IMR-90 (cell line): ENCODE results near the gene TOR3A. TPM values are rescaled to one million over a fixed set of nuclear protein-coding genes. Genes with fewer than 3 reads are reported as not detected.

Source experiments
- ATAC-seq: fragments of 200-7000 bp; cut with Tn5 transposase; 2 replicates; pipeline ENCODE4 v1.9.1; 2020; ENCODE audit warnings: low read depth, mild to moderate bottlenecking, moderate library complexity
- BruUV-seq: library from RNA; stranded (reverse); fragments of 400-500 nt; replicated peaks from 2 replicates; lab custom pipeline; 2021; lab: Mats Ljungman, UMichigan
- CTCF ChIA-PET: fragments of 300-600 bp; formaldehyde crosslinking; extraction: SDS; loops from one replicate; lab custom pipeline; 2021; ENCODE audit warnings: antibody characterized with exemption; lab: Yijun Ruan, JAX
- POLR2A ChIA-PET: fragments of 300-600 bp; sonication (Branson Sonifier 250); formaldehyde crosslinking; loops from one replicate; lab custom pipeline; 2022; ENCODE audit warnings: antibody characterized with exemption; ENCODE audit not compliant: unreplicated experiment; lab: Charles Lee
- DNase-seq: peaks from one replicate; pipeline ENCODE4 v3.0.0; 2013
- H2AFZ ChIP-seq: replicated peaks from 2 replicates; pipeline ENCODE3; 2013; ENCODE audit warnings: low read length, mild to moderate bottlenecking; ENCODE audit not compliant: poor library complexity
- H2AK5ac ChIP-seq: 2 replicates; pipeline ENCODE4 v1.6.1; 2013; ENCODE audit warnings: low read depth, low read length, inconsistent platforms
- H2AK9ac ChIP-seq: replicated peaks from 2 replicates; pipeline ENCODE3; 2013; ENCODE audit warnings: mild to moderate bottlenecking, low read depth, low read length, moderate library complexity; ENCODE audit not compliant: poor library complexity
- H2BK120ac ChIP-seq: 2 replicates; pipeline ENCODE4 v1.6.1; 2013; ENCODE audit warnings: low read depth, low read length, inconsistent platforms
- H2BK15ac ChIP-seq: 3 replicates; pipeline ENCODE4 v1.6.1; 2013; ENCODE audit warnings: low read depth, low read length, inconsistent platforms
- H2BK20ac ChIP-seq: 2 replicates; pipeline ENCODE4 v1.6.1; 2013; ENCODE audit warnings: low read depth, mild to moderate bottlenecking, inconsistent platforms, low read length, moderate library complexity
- H2BK5ac ChIP-seq: 2 replicates; pipeline ENCODE4 v1.6.1; 2013; ENCODE audit warnings: mild to moderate bottlenecking, low read depth, low read length, inconsistent platforms; ENCODE audit not compliant: poor library complexity, severe bottlenecking
- H3K14ac ChIP-seq: replicated peaks from 2 replicates; pipeline ENCODE4 v1.6.1; 2013; ENCODE audit warnings: low read depth, low read length, inconsistent platforms
- H3K18ac ChIP-seq: 2 replicates; pipeline ENCODE4 v1.6.1; 2013; ENCODE audit warnings: low read depth, low read length, control low read depth
- H3K23ac ChIP-seq: 2 replicates; pipeline ENCODE4 v1.6.1; 2013; ENCODE audit warnings: low read depth, low read length, inconsistent platforms
- H3K27ac ChIP-seq: 2 replicates; pipeline ENCODE4 v1.5.1; 2013; ENCODE audit warnings: mild to moderate bottlenecking, control low read depth, low read length; ENCODE audit not compliant: insufficient read depth
- H3K27me3 ChIP-seq: 2 replicates; pipeline ENCODE4 v1.6.1; 2013; ENCODE audit warnings: low read length; ENCODE audit not compliant: control insufficient read depth, insufficient read depth
- H3K36me3 ChIP-seq: 2 replicates; pipeline ENCODE4 v1.6.1; 2013; ENCODE audit warnings: low read length, mixed read lengths; ENCODE audit not compliant: control insufficient read depth, insufficient read depth
- H3K4ac ChIP-seq: 2 replicates; pipeline ENCODE4 v1.6.1; 2013; ENCODE audit warnings: low read depth, low read length, inconsistent platforms
- H3K4me1 ChIP-seq: 2 replicates; pipeline ENCODE4 v1.6.1; 2013; ENCODE audit warnings: low read length, mixed read lengths; ENCODE audit not compliant: control insufficient read depth, insufficient read depth
- H3K4me2 ChIP-seq: 2 replicates; pipeline ENCODE4 v1.6.1; 2013; ENCODE audit warnings: low read depth, mild to moderate bottlenecking, control low read depth, low read length, moderate library complexity
- H3K4me3 ChIP-seq: 2 replicates; pipeline ENCODE4 v1.5.1; 2013; ENCODE audit warnings: low read depth, mild to moderate bottlenecking, control low read depth, low read length, moderate library complexity; ENCODE audit not compliant: insufficient read depth
- H3K56ac ChIP-seq: 2 replicates; pipeline ENCODE4 v1.6.1; 2013; ENCODE audit warnings: low read length, inconsistent platforms; ENCODE audit not compliant: insufficient read depth; ENCODE audit errors: extremely low read depth
- H3K79me1 ChIP-seq, 2 experiments: 2 replicates each; pipeline ENCODE4 v1.6.1; 2013; ENCODE audit warnings: low read length in 2 of 2, inconsistent platforms in 1 of 2, low read depth in 1 of 2
- H3K9ac ChIP-seq: 2 replicates; pipeline ENCODE4 v1.6.1; 2013; ENCODE audit warnings: low read depth, low read length, control low read depth
- H3K9me1 ChIP-seq: 2 replicates; pipeline ENCODE4 v1.6.1; 2013; ENCODE audit warnings: low read length, inconsistent platforms; ENCODE audit not compliant: insufficient read depth
- H3K9me3 ChIP-seq: 2 replicates; pipeline ENCODE4 v1.6.1; 2013; ENCODE audit warnings: low read length; ENCODE audit not compliant: control insufficient read depth, insufficient read depth
- H4K20me1 ChIP-seq: 2 replicates; pipeline ENCODE4 v1.6.1; 2013; ENCODE audit warnings: low read length, inconsistent platforms; ENCODE audit not compliant: insufficient read depth
- H4K5ac ChIP-seq: 2 replicates; pipeline ENCODE4 v1.6.1; 2013; ENCODE audit warnings: mild to moderate bottlenecking, low read depth, low read length, control low read depth
- H4K8ac ChIP-seq, 2 experiments: 2 replicates each; pipeline ENCODE4 v1.6.1; 2013; ENCODE audit warnings: low read depth in 2 of 2, low read length in 2 of 2, control low read depth in 1 of 2, inconsistent platforms in 1 of 2
- H4K91ac ChIP-seq: 2 replicates; pipeline ENCODE4 v1.6.1; 2013; ENCODE audit warnings: low read depth, low read length, inconsistent platforms; ENCODE audit not compliant: insufficient read depth
- BHLHE40 ChIP-seq: fragments of 150-350 bp; IDR thresholded peaks from 2 replicates; pipeline ENCODE4 v1.6.1; 2016; ENCODE audit warnings: mild to moderate bottlenecking, low read depth, low read length
- CEBPB ChIP-seq: IDR thresholded peaks from 2 replicates; pipeline ENCODE4 v1.6.1; 2012; ENCODE audit warnings: low read depth, low read length, improper control_type of control experiment
- CHD1 ChIP-seq: IDR thresholded peaks from 2 replicates; pipeline ENCODE4 v1.6.1; 2012; ENCODE audit warnings: low read depth, low read length, improper control_type of control experiment
- CTCF ChIP-seq: conservative IDR thresholded peaks from 2 replicates; pipeline ENCODE4 v1.5.1; 2012; ENCODE audit warnings: mild to moderate bottlenecking, low read depth, low read length, improper control_type of control experiment
- ELK1 ChIP-seq: fragments of 150-350 bp; IDR thresholded peaks from 2 replicates; pipeline ENCODE4 v1.6.1; 2016; ENCODE audit warnings: low read depth, mild to moderate bottlenecking, low read length, moderate library complexity, borderline replicate concordance
- FOS ChIP-seq: fragments of 150-350 bp; IDR thresholded peaks from 2 replicates; pipeline ENCODE4 v1.6.1; 2016; ENCODE audit warnings: low read depth, low read length
- MAFK ChIP-seq: IDR thresholded peaks from 2 replicates; pipeline ENCODE4 v1.6.1; 2012; ENCODE audit warnings: low read depth, low read length, improper control_type of control experiment
- MAZ ChIP-seq: IDR thresholded peaks from 2 replicates; pipeline ENCODE4 v1.6.1; 2012; ENCODE audit warnings: low read depth, mild to moderate bottlenecking, low read length, improper control_type of control experiment, moderate library complexity, borderline replicate concordance
- MXI1 ChIP-seq: IDR thresholded peaks from 2 replicates; pipeline ENCODE4 v1.6.1; 2012; ENCODE audit warnings: low read depth, mild to moderate bottlenecking, low read length, moderate library complexity, borderline replicate concordance
- POLR2A ChIP-seq: IDR thresholded peaks from 2 replicates; pipeline ENCODE4 v1.6.1; 2012; ENCODE audit warnings: mild to moderate bottlenecking, low read depth, low read length
- RAD21 ChIP-seq: IDR thresholded peaks from 2 replicates; pipeline ENCODE4 v1.6.1; 2012; ENCODE audit warnings: low read length, improper control_type of control experiment
- RCOR1 ChIP-seq: IDR thresholded peaks from 2 replicates; pipeline ENCODE4 v1.6.1; 2012; ENCODE audit warnings: mild to moderate bottlenecking, low read length, improper control_type of control experiment; ENCODE audit not compliant: insufficient replicate concordance
- RFX5 ChIP-seq: IDR thresholded peaks from 2 replicates; pipeline ENCODE4 v1.8.0; 2012; ENCODE audit warnings: low read depth, mild to moderate bottlenecking, low read length, moderate library complexity
- SMC3 ChIP-seq: fragments of 150-350 bp; IDR thresholded peaks from 2 replicates; pipeline ENCODE4 v1.6.1; 2016; ENCODE audit warnings: low read depth, mild to moderate bottlenecking, antibody characterized with exemption, low read length, moderate library complexity
- USF2 ChIP-seq: fragments of 150-350 bp; IDR thresholded peaks from 2 replicates; pipeline ENCODE4 v1.6.1; 2017; ENCODE audit warnings: mild to moderate bottlenecking, antibody characterized with exemption, low read length, low read depth
- WGBS, 2 experiments: methylation state at CpG; one replicate each; pipeline versions ENCODE4 v1.1.5 to v1.1.7; 2013; ENCODE audit warnings: missing lambda C conversion rate in 2 of 2; ENCODE audit not compliant: insufficient read length in 1 of 2; ENCODE audit errors: extremely low coverage in 2 of 2; 5-methylcytosine and 5-hydroxymethylcytosine counted together
- dilution Hi-C: fragments of 300-500 bp; cut with HindIII; formaldehyde crosslinking; loops from one replicate; pipeline ENCODE4 v1.14.3; 2018; ENCODE audit warnings: low sequenced_read_pairs; ENCODE audit not compliant: unreplicated experiment
- in situ Hi-C: fragments of 300-500 bp; cut with MboI; formaldehyde crosslinking; loops from 3 replicates; pipeline ENCODE4 v1.14.3; 2019; ENCODE audit warnings: low sequenced_read_pairs, inconsistent platforms, mixed read lengths
- intact Hi-C: fragments of 100-400 bp; cut with micrococcal nuclease; formaldehyde crosslinking; loops from 2 replicates; pipeline ENCODE4 v1.10.0; 2022
- polyA plus RNA-seq, 3 experiments: library from polyadenylated mRNA; depleted of rRNA; stranded (reverse); fragments of >200 nt; gene quantifications; 2 replicates each; pipeline ENCODE4 v1.2.3, GENCODE V29; 2012; ENCODE audit warnings: low replicate concordance in 1 of 3
- total RNA-seq: library from RNA; depleted of rRNA; stranded (reverse); fragments of >200 nt; gene quantifications from 2 replicates; pipeline ENCODE4 v1.2.3, GENCODE V29; 2012

Gene TOR3A
- total and polyA plus RNA-seq, 2 of the 4 experiments (the other 2 are of a cell fraction) = 16.8 to 22.2 TPM

GRCh38 chr1:179036844-179037465 lies 44.9 kb upstream of the TOR3A start:
- Histone ChIP-seq H3K56ac (no peak overlapping the region), H4K20me1 (peaks cover 43% of the 10 kb centered on the region), H4K8ac (0 out of 4 replicates have a peak overlapping the region, but pooled peaks of 1 of the 2 experiments have one; percentile 15), H2BK120ac (peak overlapping the region; percentile 69), H3K9me1 (peaks cover 10% of the 10 kb centered on the region; the same call in 1 of the 2 replicates), H3K9ac (no peak overlapping the region), H2BK20ac (peak overlapping the region; percentile 73), H3K4me3 (no peak overlapping the region), H3K79me1 (peaks cover 35 to 56% of the 10 kb centered on the region in 2 experiments), H3K4me2 (no peak overlapping the region), H3K18ac (peak overlapping the region; percentile 63; the same call in 1 of the 2 replicates), H3K36me3 (no peaks in the 10 kb centered on the region), H3K9me3 (no peaks in the 10 kb centered on the region), H4K5ac (no peak overlapping the region; the same call in 1 of the 2 replicates), H3K27me3 (no peaks in the 10 kb centered on the region), H3K4ac (peak overlapping the region; percentile 65; the same call in 1 of the 2 replicates), H4K91ac (peak overlapping the region; percentile 26), H3K23ac (peak overlapping the region; percentile 66; the same call in 1 of the 2 replicates), H3K27ac (no peak overlapping the region), H3K4me1 (peaks cover 28% of the 10 kb centered on the region), H2BK15ac (peak overlapping the region; percentile 35; the same call in 1 of the 3 replicates), H3K14ac (no peak overlapping the region; the same call in 1 of the 2 replicates), H2BK5ac (peak overlapping the region; percentile 31), H2AFZ (no peak overlapping the region), H2AK9ac (no peak overlapping the region), H2AK5ac (peak overlapping the region; percentile 87)
- CTCF ChIA-PET = interaction anchor here (0.6 kb wide), 1 partner anchor 10 kb away, joined by 5 read pairs; no protein-coding TSS in a partner anchor
- peak; percentile 42 for DNase-seq
- POLR2A ChIA-PET = no interaction called here
- no TSS peak for BruUV-seq
- dilution Hi-C loops (no loop called here), in situ Hi-C loops (no loop called here), intact Hi-C loops (no loop called here)
- whole genome bisulfite sequencing, 2 experiments = no CpG with 5 or more reads among the region's 2 CpGs
- no peak for ATAC-seq
- TF ChIP-seq ELK1 (no peak), MXI1 (no peak), CEBPB (no peak), FOS (no peak; the same call in 1 of the 2 replicates), MAFK (no peak), RAD21 (no peak), CHD1 (no peak), RCOR1 (no peak), MAZ (no peak), CTCF (no peak), SMC3 (no peak), USF2 (no peak), BHLHE40 (no peak), RFX5 (no peak), POLR2A (no peak)
